HUES64 (cell line): Measurements from ENCODE around the gene FYN.
"Not testable (repeated sequence)": the region's sequence is repeated elsewhere in the genome, so short reads cannot be mapped to it uniquely, and the experiment has no call there.

ENCODE experiments used
- H3K27ac ChIP-seq: 2 replicates; pipeline ENCODE4 v1.7.0; 2013; ENCODE audit warnings: low read depth, low read length, inconsistent platforms
- H3K27me3 ChIP-seq: 2 replicates; pipeline ENCODE4 v1.6.1; 2013; ENCODE audit warnings: mild to moderate bottlenecking, low read length; ENCODE audit not compliant: insufficient read depth
- H3K36me3 ChIP-seq: 2 replicates; pipeline ENCODE4 v1.6.1; 2013; ENCODE audit warnings: mild to moderate bottlenecking, low read length; ENCODE audit not compliant: insufficient read depth
- H3K4me1 ChIP-seq: 2 replicates; pipeline ENCODE4 v1.6.1; 2013; ENCODE audit warnings: mild to moderate bottlenecking, low read length, moderate library complexity; ENCODE audit not compliant: insufficient read depth
- H3K4me3 ChIP-seq: 2 replicates; pipeline ENCODE4 v1.5.1; 2013; ENCODE audit warnings: mild to moderate bottlenecking, low read length, moderate library complexity
- H3K9ac ChIP-seq: 2 replicates; pipeline ENCODE4 v1.6.1; 2013; ENCODE audit warnings: mild to moderate bottlenecking, low read depth, low read length
- H3K9me3 ChIP-seq: 2 replicates; pipeline ENCODE4 v1.6.1; 2013; ENCODE audit warnings: low read depth, low read length; ENCODE audit not compliant: insufficient read depth
- WGBS: fragments of 150-250, 120-280 bp; methylation state at CpG from one replicate; pipeline ENCODE4 v1.1.7; 2013; ENCODE audit warnings: missing lambda C conversion rate; 5-methylcytosine and 5-hydroxymethylcytosine counted together

FYN gene

GRCh38 chr6:111681860-111682259 lies 191.4 kb downstream of the FYN start:
- Histone ChIP-seq H3K27ac (no peak overlapping the region), H3K36me3 (peaks cover 30% of the 10 kb centered on the region), H3K4me1 (peaks cover 30% of the 10 kb centered on the region), H3K9ac (no peak overlapping the region), H3K9me3 (no peaks in the 10 kb centered on the region), H3K4me3 (no peak overlapping the region), H3K27me3 (no peaks in the 10 kb centered on the region)
- WGBS, result 94% methylated on average over 3 of the region's 3 CpGs

- not testable (repeated sequence) for H3K27ac ChIP-seq, H3K4me3 ChIP-seq, H3K27me3 ChIP-seq, H3K9me3 ChIP-seq, H3K9ac ChIP-seq
- 96% methylated on average over 6 of the region's 6 CpGs for WGBS
- Histone ChIP-seq H3K36me3 (peaks cover 34% of the 10 kb centered on the region), H3K4me1 (peaks cover 23% of the 10 kb centered on the region)
Measured at GRCh38 chr6:111680811-111681609, 192.2 kb downstream of the FYN start.

GRCh38 chr6:111680015-111680712 lies 193.1 kb downstream of the FYN start:
- H3K9ac ChIP-seq, result no peak overlapping the region
- 97% methylated on average over 7 of the region's 7 CpGs for WGBS
- H3K4me1 ChIP-seq, result peaks cover 18% of the 10 kb centered on the region
- H3K4me3 ChIP-seq, result no peak overlapping the region
- H3K27ac ChIP-seq, result no peak overlapping the region
- H3K9me3 ChIP-seq, result no peaks in the 10 kb centered on the region
- H3K36me3 ChIP-seq, result peaks cover 30% of the 10 kb centered on the region
- H3K27me3 ChIP-seq, result no peaks in the 10 kb centered on the region

- Histone ChIP-seq H3K36me3 (peaks cover 24% of the 10 kb centered on the region), H3K4me3 (no peak overlapping the region), H3K27me3 (no peaks in the 10 kb centered on the region), H3K27ac (no peak overlapping the region), H3K4me1 (peaks cover 18% of the 10 kb centered on the region), H3K9ac (no peak overlapping the region), H3K9me3 (no peaks in the 10 kb centered on the region)
- 86% methylated on average over 5 of the region's 5 CpGs for WGBS
Measured at GRCh38 chr6:111679126-111679858, 194.0 kb downstream of the FYN start.

- H3K4me1 ChIP-seq, result peaks cover 33% of the 10 kb centered on the region
- no peaks in the 10 kb centered on the region for H3K27me3 ChIP-seq
- peaks cover 28% of the 10 kb centered on the region for H3K36me3 ChIP-seq
- H3K4me3 ChIP-seq, result no peak overlapping the region
- peak overlapping the region; percentile 45 for H3K27ac ChIP-seq
- no peaks in the 10 kb centered on the region for H3K9me3 ChIP-seq
- 14% methylated on average over 3 of the region's 3 CpGs for WGBS
- no peak overlapping the region for H3K9ac ChIP-seq
Measured at GRCh38 chr6:111677249-111677990, 195.8 kb downstream of the FYN start.

GRCh38 chr6:111676383-111676782 lies 196.9 kb downstream of the FYN start:
- no peaks in the 10 kb centered on the region for H3K27me3 ChIP-seq
- peaks cover 36% of the 10 kb centered on the region for H3K4me1 ChIP-seq
- WGBS, result no CpG with 5 or more reads among the region's 2 CpGs
- peaks cover 29% of the 10 kb centered on the region for H3K36me3 ChIP-seq
- no peaks in the 10 kb centered on the region for H3K9me3 ChIP-seq
- H3K9ac ChIP-seq, result no peak overlapping the region
- H3K4me3 ChIP-seq, result no peak overlapping the region
- no peak overlapping the region for H3K27ac ChIP-seq

- Histone ChIP-seq H3K9ac (no peak overlapping the region), H3K27ac (no peak overlapping the region), H3K9me3 (no peaks in the 10 kb centered on the region), H3K36me3 (peaks cover 34% of the 10 kb centered on the region), H3K27me3 (no peaks in the 10 kb centered on the region), H3K4me3 (no peak overlapping the region), H3K4me1 (peaks cover 36% of the 10 kb centered on the region)
- WGBS, result 90% methylated on average over 1 of the region's 1 CpG
Measured at GRCh38 chr6:111674883-111675282, 198.4 kb downstream of the FYN start.

GRCh38 chr6:111674413-111674812 lies 198.8 kb downstream of the FYN start:
- peaks cover 34% of the 10 kb centered on the region for H3K36me3 ChIP-seq
- no peak overlapping the region for H3K4me3 ChIP-seq
- no peak overlapping the region for H3K27ac ChIP-seq
- no peaks in the 10 kb centered on the region for H3K27me3 ChIP-seq
- peaks cover 36% of the 10 kb centered on the region for H3K4me1 ChIP-seq
- no peak overlapping the region for H3K9ac ChIP-seq
- 95% methylated on average over 4 of the region's 4 CpGs for WGBS
- H3K9me3 ChIP-seq, result no peaks in the 10 kb centered on the region

GRCh38 chr6:111673937-111674336 lies 199.3 kb downstream of the FYN start:
- Histone ChIP-seq H3K4me1 (peaks cover 36% of the 10 kb centered on the region), H3K4me3 (no peak overlapping the region), H3K9ac (no peak overlapping the region), H3K36me3 (peaks cover 34% of the 10 kb centered on the region), H3K27ac (no peak overlapping the region), H3K27me3 (no peaks in the 10 kb centered on the region), H3K9me3 (no peaks in the 10 kb centered on the region)

GRCh38 chr6:111673532-111673931 lies 199.7 kb downstream of the FYN start:
- H3K9ac ChIP-seq, result no peak overlapping the region
- H3K4me3 ChIP-seq, result no peak overlapping the region
- peaks cover 40% of the 10 kb centered on the region for H3K4me1 ChIP-seq
- no peak overlapping the region for H3K27ac ChIP-seq
- 96% methylated on average over 7 of the region's 8 CpGs for WGBS
- H3K27me3 ChIP-seq, result no peaks in the 10 kb centered on the region
- peaks cover 34% of the 10 kb centered on the region for H3K36me3 ChIP-seq
- H3K9me3 ChIP-seq, result no peaks in the 10 kb centered on the region
